GM18870 (cell line): Measurements from ENCODE around the gene TANGO2.

Experiments
- ATAC-seq: cut with Tn5 transposase; IDR thresholded peaks from one replicate; pipeline ENCODE4 v1.9.1; 2021; ENCODE audit warnings: moderate library complexity; ENCODE audit not compliant: unreplicated experiment

Gene TANGO2

GRCh38 chr22:19982991-19983578 lies 37.8 kb upstream of the TANGO2 start:
- no peak for ATAC-seq

- ATAC-seq: no peak
Observed at GRCh38 chr22:19983741-19984140, 37.2 kb upstream of the TANGO2 start.

- no peak for ATAC-seq
Observed at GRCh38 chr22:19984201-19984753, 36.6 kb upstream of the TANGO2 start.

GRCh38 chr22:19984851-19985811 lies 35.8 kb upstream of the TANGO2 start:
- ATAC-seq: no peak

GRCh38 chr22:19986011-19986409 lies 34.9 kb upstream of the TANGO2 start:
- ATAC-seq: no peak

DNA sequence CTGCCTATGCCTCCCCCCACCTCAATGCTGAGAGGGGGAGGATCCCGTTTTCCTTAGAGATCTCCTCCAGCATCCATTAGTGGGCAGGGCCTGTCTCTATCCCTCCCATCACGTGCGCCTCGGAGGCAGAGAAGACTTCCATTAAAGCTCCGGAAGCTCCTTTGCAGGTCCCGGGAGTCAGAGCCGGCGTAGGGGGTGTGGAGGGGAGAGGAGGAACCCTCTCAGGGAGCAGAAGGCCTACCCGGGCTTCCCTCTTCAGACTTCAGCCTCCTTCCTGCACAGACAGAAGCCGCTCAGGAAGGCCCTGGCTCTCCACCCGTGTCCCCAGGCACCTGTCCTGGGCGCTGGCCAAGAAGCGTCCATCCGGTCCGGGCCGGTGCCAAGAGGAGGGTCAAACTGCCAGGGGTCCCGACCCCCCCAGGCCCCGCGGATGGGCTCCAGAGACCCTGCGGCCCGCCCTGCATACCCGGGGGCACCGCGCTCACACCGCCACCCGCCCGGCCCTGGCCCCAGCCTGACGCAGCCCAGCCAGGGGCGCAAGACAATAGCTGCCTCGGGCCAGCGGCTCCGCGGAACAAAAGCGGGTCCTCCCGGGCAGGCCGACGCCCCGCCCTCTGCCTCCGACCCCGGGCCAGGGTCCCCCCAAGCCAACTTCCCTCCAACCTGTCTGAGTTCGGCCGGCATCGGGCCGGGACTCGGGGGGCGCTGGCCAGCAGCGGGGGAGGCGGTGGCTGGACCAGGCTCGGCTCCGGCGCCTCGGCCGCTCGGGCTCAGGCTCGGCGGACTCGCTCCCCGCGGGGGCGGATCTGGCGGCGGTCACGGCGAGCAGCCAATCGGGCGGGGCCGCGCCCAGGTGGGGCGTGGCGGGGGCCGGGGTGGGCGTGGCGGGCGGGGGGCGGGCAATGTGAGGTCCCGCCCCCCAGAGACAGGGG lies 34.2 kb upstream of the TANGO2 start:
- no peak for ATAC-seq

GRCh38 chr22:19987394-19988306 lies 33.3 kb upstream of the TANGO2 start:
- ATAC-seq: no peak

GRCh38 chr22:19988331-19988808 lies 32.5 kb upstream of the TANGO2 start:
- ATAC-seq: no peak

GRCh38 chr22:19988965-19989724 lies 31.8 kb upstream of the TANGO2 start:
- ATAC-seq: no peak

GRCh38 chr22:19989725-19990067 lies 31.2 kb upstream of the TANGO2 start:
- ATAC-seq: no peak

DNA sequence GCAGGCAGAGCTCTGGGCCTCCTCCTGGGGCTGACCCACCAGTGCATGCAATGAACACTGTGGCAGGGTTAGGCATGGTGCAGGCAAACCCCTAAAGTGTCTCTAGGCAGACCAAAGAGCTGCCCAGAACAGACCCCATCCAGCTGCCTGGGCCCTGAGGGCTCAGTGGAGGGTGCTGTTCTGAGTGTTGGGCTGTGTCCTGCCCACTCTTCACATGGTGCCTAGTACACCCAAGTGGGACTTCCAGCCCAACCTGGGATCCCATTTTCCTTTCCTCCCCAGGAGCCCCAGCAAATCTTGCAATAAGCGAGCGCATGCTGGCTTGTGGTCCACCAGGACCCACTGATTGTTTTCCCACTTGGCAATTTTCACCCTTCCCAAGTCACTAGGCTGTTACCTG lies 30.7 kb upstream of the TANGO2 start:
- no peak for ATAC-seq

- no peak for ATAC-seq
Observed at GRCh38 chr22:19990609-19991394, 30.1 kb upstream of the TANGO2 start.

GRCh38 chr22:19991395-19991644 lies 29.6 kb upstream of the TANGO2 start:
- ATAC-seq: no peak

GRCh38 chr22:19991645-19992451 lies 29.1 kb upstream of the TANGO2 start:
- no peak for ATAC-seq

DNA sequence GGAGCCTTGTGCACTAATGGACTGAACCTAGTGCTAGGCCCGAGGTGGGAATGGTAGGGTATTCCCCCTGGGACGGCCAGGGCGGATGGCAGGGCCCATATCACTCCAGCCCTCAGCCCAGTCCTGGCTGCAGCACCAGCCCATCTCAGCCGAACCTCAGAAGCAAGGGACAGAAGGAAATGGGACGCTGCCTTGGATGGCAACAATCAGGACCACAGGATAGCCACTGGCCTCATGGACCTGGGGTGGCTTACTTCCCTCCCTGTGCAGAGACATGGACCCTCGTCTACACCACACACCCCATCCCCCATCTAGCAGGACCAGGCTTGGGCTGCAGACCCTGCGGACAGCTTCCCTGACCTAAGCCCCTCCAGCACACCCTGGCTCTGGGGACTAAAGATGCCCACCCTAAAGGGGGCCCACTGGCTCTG lies 28.4 kb upstream of the TANGO2 start:
- no peak for ATAC-seq

GRCh38 chr22:19992921-19993355 lies 28.0 kb upstream of the TANGO2 start:
- ATAC-seq: no peak

GRCh38 chr22:19993926-19994325 lies 27.0 kb upstream of the TANGO2 start:
- no peak for ATAC-seq
